ENCODE results near the gene CREB3L2.

The CREB3L2 gene

GRCh38 chr7:137956183-137956582, 45.7 kb downstream of the CREB3L2 start:
- no peak overlapping the region for H3K27ac ChIP-seq
- TF ChIP-seq ZFX (IDR thresholded peaks at IDR 0.05) (no peak), CTCF (conservative IDR thresholded peaks at IDR 0.05) (no peak)

- TF ChIP-seq ZFX (IDR thresholded peaks at IDR 0.05) (no peak), CTCF (conservative IDR thresholded peaks at IDR 0.05) (no peak)
- H3K27ac ChIP-seq: peak overlapping the region; percentile 60; the same call in 1 of the 2 replicates
Observed at GRCh38 chr7:137954614-137955013, 47.3 kb downstream of the CREB3L2 start.

GRCh38 chr7:137953665-137954470, 48.0 kb downstream of the CREB3L2 start:
- TF ChIP-seq CTCF (conservative IDR thresholded peaks at IDR 0.05) (no peak), ZFX (IDR thresholded peaks at IDR 0.05) (no peak)
- H3K27ac ChIP-seq: peak overlapping the region; percentile 60; the same call in 1 of the 2 replicates

DNA sequence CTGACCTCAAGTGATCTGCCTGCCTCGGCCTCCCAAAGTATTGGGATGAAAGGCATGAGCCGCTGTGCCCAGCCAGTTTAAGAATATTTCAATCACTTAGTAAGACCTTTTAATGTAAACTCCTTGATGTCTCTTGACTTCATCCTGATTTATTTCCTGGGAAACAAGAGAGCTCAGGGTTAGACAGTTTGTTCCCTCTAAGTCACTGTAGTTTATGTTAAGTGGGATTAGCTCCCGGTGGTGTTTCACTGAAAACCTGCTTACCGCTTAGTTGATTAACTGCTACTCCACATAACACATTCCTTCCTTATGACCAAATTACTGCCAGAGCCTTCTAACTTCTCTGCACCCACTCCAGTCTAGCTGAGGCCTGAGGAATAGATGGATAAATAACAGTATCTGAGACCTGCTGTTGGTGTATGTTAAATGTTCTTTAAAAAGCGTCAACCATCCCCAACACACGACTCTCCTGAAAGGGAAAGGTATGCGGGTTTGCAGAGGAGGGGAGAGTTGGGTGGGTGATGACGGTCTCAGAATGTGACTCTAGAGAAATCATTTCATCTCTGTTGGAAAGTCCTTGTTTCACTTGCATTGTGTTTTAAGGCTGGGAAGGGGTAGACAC, 48.7 kb downstream of the CREB3L2 start:
- TF ChIP-seq ZFX (IDR thresholded peaks at IDR 0.05) (no peak), CTCF (conservative IDR thresholded peaks at IDR 0.05) (no peak)
- peak overlapping the region; percentile 60 for H3K27ac ChIP-seq

DNA sequence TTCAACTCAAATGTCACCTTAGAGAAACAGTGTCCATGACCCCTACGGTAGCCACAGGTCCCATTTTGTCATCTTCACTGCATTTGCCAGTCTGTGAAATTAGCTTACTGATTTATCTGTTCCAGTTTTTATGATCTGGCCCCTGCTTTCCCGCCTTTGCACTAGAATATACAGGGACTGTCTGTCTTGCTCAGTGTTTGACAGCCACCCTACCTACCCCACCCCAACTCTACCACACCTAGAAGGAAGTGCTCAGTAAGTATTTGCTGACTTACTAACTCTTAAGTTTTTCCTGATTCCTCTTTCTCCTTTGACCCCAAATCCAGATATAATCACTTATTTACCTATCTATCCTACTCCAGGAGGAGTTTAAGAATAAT, 49.5 kb downstream of the CREB3L2 start:
- peak overlapping the region; percentile 60 for H3K27ac ChIP-seq
- TF ChIP-seq CTCF (conservative IDR thresholded peaks at IDR 0.05) (no peak), ZFX (IDR thresholded peaks at IDR 0.05) (no peak)

DNA sequence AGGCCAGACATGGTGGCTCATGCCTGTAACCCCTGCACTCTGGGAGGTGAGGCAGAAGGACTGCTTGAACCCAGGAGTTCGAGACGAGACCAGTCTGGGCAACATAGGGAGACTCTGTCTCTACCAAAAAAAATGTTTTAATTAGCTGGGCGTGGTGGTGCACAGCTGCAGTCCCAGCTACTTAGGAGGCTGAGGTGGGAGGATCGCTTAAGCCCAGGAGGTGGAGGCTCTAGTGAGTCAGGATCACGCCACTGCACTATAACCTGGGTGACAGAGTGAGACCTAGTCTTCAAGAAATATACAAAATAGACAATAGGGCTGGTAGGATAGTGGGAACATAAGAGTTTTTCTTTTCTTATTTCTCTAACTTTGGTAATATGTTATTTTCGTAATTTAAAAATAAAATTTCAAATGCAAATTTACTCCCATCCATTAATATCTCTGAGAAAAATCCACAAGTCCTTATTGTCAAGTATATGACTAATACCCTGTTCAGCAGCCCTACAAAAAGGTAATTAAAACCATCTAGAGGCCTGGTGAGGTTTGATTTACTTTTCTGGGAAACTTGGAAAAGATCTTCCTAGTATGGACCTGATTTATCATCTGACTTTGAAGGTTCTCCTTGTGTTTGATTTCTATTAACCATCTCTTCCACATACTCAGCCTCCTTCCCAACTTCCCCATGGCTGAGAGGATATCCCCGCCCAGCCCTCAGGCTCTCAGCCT, 50.0 kb downstream of the CREB3L2 start:
- TF ChIP-seq ZFX (IDR thresholded peaks at IDR 0.05): no peak
- no peak for TF ChIP-seq CTCF (conservative IDR thresholded peaks at IDR 0.05)
- H3K27ac ChIP-seq: peak overlapping the region; percentile 60

GRCh38 chr7:137950967-137951366, 50.9 kb downstream of the CREB3L2 start:
- H3K27ac ChIP-seq: peak overlapping the region; percentile 36; the same call in 1 of the 2 replicates
- no peak for TF ChIP-seq ZFX (IDR thresholded peaks at IDR 0.05)
- no peak for TF ChIP-seq CTCF (conservative IDR thresholded peaks at IDR 0.05)
